DND-41 (cell line): ENCODE measurements around the gene SLIT1.

Experiments used
- ATAC-seq: fragments of 200-7000 bp; cut with Tn5 transposase; 3 replicates; pipeline ENCODE4 v1.9.1; 2021; ENCODE audit warnings: low read depth; ENCODE audit not compliant: insufficient read depth
- DNase-seq: peaks from one replicate; pipeline ENCODE4 v3.0.0-alpha.2; 2020
- H2AFZ ChIP-seq: 2 replicates; pipeline ENCODE4 v1.6.0; 2012; ENCODE audit warnings: low read depth, low read length
- H3K27ac ChIP-seq: 2 replicates; pipeline ENCODE4 v1.5.1; 2012; ENCODE audit warnings: low read length, inconsistent platforms
- H3K27me3 ChIP-seq: fragments of 200-600 bp; sonication (generic); 2 replicates; pipeline ENCODE4 v1.6.0; 2012; ENCODE audit warnings: low read length, mild to moderate bottlenecking, inconsistent platforms; ENCODE audit not compliant: insufficient read depth, poor library complexity
- H3K36me3 ChIP-seq: 2 replicates; pipeline ENCODE4 v1.5.1; 2012; ENCODE audit warnings: low read length, inconsistent platforms; ENCODE audit not compliant: insufficient read depth
- H3K4me1 ChIP-seq: 2 replicates; pipeline ENCODE4 v1.5.1; 2012; ENCODE audit warnings: mild to moderate bottlenecking, low read length; ENCODE audit not compliant: insufficient read depth
- H3K4me2 ChIP-seq: 2 replicates; pipeline ENCODE4 v1.6.0; 2012; ENCODE audit warnings: mild to moderate bottlenecking, moderate library complexity, low read length, inconsistent platforms; ENCODE audit not compliant: insufficient read depth
- H3K4me3 ChIP-seq, 2 experiments: fragments of 200-600 bp in 1 of 2; shearing (Covaris generic) in 1 of 2; 2 replicates each; pipeline ENCODE4 v1.5.1; 2012 to 2016; ENCODE audit warnings: inconsistent platforms in 2 of 2, low read length in 2 of 2, mild to moderate bottlenecking in 2 of 2, low read depth in 1 of 2, moderate library complexity in 1 of 2
- H3K79me2 ChIP-seq: 2 replicates; pipeline ENCODE4 v1.6.0; 2012; ENCODE audit warnings: low read length, inconsistent platforms; ENCODE audit not compliant: insufficient read depth
- H3K9ac ChIP-seq: 2 replicates; pipeline ENCODE4 v1.6.0; 2012; ENCODE audit warnings: low read depth, mild to moderate bottlenecking, inconsistent platforms, low read length, moderate library complexity
- H3K9me3 ChIP-seq: 2 replicates; pipeline ENCODE4 v1.5.1; 2012; ENCODE audit warnings: low read length, moderate library complexity, mild to moderate bottlenecking, inconsistent platforms; ENCODE audit not compliant: insufficient read depth, severe bottlenecking
- H4K20me1 ChIP-seq: 2 replicates; pipeline ENCODE4 v1.6.0; 2012; ENCODE audit warnings: low read length; ENCODE audit not compliant: insufficient read depth
- CTCF ChIP-seq: IDR thresholded peaks from 2 replicates; pipeline ENCODE4 v1.5.1; 2012; ENCODE audit warnings: borderline replicate concordance, low read length, moderate library complexity, mild to moderate bottlenecking; ENCODE audit not compliant: poor library complexity, severe bottlenecking; ENCODE audit errors: extremely low read depth
- EZH2 ChIP-seq: IDR thresholded peaks from 3 replicates; pipeline ENCODE4 v1.6.1; 2012; ENCODE audit warnings: borderline replicate concordance, low read depth, mild to moderate bottlenecking, moderate library complexity, low read length, inconsistent platforms; ENCODE audit not compliant: severe bottlenecking

Gene SLIT1

GRCh38 chr10:96999337-96999736, 186.4 kb downstream of the SLIT1 start:
- H3K36me3 ChIP-seq = no peaks in the 10 kb centered on the region
- H3K9ac ChIP-seq = no peak overlapping the region
- TF ChIP-seq CTCF (no peak), EZH2 (no peak)
- H3K4me2 ChIP-seq = no peak overlapping the region
- DNase-seq (no peak), ATAC-seq (peak; percentile 20; the same call in 1 of the 3 replicates)
- H3K79me2 ChIP-seq = no peaks in the 10 kb centered on the region
- no peaks in the 10 kb centered on the region for H3K27me3 ChIP-seq
- no peaks in the 10 kb centered on the region for H4K20me1 ChIP-seq
- no peak overlapping the region for H3K4me3 ChIP-seq
- no peak overlapping the region for H3K27ac ChIP-seq
- no peaks in the 10 kb centered on the region for H3K4me1 ChIP-seq
- H2AFZ ChIP-seq = no peak overlapping the region
- no peaks in the 10 kb centered on the region for H3K9me3 ChIP-seq

DNA sequence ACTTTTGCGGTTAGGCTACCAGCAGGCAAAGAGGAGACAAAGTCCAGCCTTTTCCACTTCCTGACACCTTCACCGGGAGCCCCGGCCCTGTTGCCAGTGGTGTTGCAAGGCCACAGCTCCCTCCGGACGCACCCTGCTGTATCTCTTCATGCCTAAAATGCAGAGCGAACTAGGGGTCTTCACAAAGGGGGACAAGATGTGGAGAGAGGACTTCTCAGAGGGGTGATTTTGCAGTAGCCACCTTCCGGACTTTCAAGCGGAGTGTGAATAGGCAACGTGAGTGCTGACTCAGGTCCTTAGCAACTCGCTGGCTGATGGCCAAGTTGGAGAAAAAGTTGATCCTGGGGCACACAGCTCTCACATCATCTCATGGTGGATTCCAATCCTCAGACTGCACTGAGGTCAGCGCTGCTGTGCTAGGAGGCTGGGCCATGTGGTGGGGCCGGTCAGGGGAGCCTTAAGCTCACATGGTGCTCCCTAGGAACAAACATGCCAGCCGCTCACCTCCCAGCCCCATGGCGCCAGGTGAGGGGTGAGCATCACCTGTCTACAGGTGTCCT, 187.3 kb downstream of the SLIT1 start:
- H2AFZ ChIP-seq = no peak overlapping the region
- no peaks in the 10 kb centered on the region for H3K4me1 ChIP-seq
- no peaks in the 10 kb centered on the region for H3K9me3 ChIP-seq
- H3K4me2 ChIP-seq = no peak overlapping the region
- H3K27ac ChIP-seq = no peak overlapping the region
- no peaks in the 10 kb centered on the region for H3K36me3 ChIP-seq
- no peak overlapping the region for H3K4me3 ChIP-seq
- DNase-seq = no peak
- no peaks in the 10 kb centered on the region for H3K27me3 ChIP-seq
- no peak overlapping the region for H3K9ac ChIP-seq
- ATAC-seq = no peak
- no peaks in the 10 kb centered on the region for H3K79me2 ChIP-seq
- TF ChIP-seq CTCF = no peak
- no peak for TF ChIP-seq EZH2
- no peaks in the 10 kb centered on the region for H4K20me1 ChIP-seq

DNA sequence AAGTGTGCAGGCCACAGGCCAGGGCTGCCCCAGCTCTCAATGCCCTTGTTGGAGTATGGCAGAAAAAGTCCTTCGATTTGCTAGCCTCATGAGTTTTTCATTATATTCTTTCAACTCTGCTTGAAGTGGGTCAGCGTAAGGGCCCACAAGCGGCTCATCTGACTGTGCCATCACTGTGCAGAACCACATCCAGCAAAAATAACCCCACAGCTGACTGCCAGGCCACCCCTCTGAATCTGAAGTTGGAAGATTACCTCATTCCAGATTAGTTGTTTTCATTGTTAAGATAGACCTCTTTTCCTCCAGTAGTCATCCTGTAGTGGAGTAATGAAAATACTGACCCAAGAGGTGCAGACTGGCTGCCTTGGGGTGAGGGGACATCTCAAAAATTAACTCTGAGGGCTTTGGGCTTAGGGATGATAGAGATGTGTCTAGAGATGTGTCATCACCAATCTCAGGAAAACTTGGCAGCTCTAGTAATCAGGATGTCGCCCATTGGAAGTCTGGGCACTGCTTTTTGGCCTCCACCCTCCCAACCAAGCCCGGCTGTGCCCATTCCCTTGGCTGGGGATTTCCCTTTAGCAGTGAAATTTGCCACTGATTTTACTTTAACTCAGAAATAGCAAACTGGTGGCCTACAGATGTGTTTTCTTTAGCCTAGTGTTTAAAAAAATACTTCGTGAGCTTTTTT, 189.3 kb downstream of the SLIT1 start:
- Histone ChIP-seq H3K4me3 (no peak overlapping the region), H3K27ac (no peak overlapping the region), H3K9me3 (no peaks in the 10 kb centered on the region), H3K9ac (no peak overlapping the region), H3K4me2 (no peak overlapping the region), H3K79me2 (no peaks in the 10 kb centered on the region), H3K4me1 (no peaks in the 10 kb centered on the region), H2AFZ (no peak overlapping the region), H3K36me3 (no peaks in the 10 kb centered on the region), H4K20me1 (no peaks in the 10 kb centered on the region), H3K27me3 (no peaks in the 10 kb centered on the region)
- no peak for DNase-seq
- ATAC-seq = no peak
- TF ChIP-seq CTCF (no peak), EZH2 (no peak)
